ENCODE measurements around the gene ATP11C. TPM values are rescaled to one million over a fixed set of nuclear protein-coding genes. Genes with fewer than 3 reads are reported as not detected.
A peak's percentile ranks its signal among the peaks of the same experiment; 100 is the strongest.

ATP11C gene
- total and polyA plus RNA-seq, 12 donors, result 1.8 to 8.5 (median 2.9) TPM

DNA sequence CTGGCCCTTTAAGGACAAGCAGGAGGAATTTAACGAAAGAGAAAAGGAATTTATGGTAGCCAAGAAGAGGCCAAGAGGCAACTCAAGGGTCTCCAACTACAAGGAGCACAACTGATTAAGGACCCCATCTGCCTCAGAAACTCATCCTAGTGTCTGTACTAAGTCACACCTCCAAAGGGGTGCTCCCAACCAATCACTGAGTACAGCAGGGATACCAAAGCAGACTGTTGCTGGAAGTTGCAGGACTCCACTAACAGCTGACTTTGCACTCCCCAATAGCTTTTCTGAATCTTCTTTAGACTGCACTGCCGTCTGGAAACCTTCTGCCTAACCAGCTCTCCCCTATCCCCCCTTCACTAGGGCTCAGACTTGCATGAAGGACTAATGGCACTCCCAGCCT lies 50.6 kb downstream of the ATP11C start:
- WGBS, 2 donors, result 38 to 65% methylated on average over 2 of the region's 2 CpGs
- ATAC-seq, result no peak
- H3K27me3 ChIP-seq, result no peaks in the 10 kb centered on the region
- no peak overlapping the region for H3K4me3 ChIP-seq
- no peak for TF ChIP-seq CTCF (IDR thresholded peaks at IDR 0.05)
- no peak for DNase-seq
- H3K4me1 ChIP-seq, result peaks cover 0 to 39% (median 5%) of the 10 kb centered on the region in 9 donors
- no peaks in the 10 kb centered on the region for H3K9me3 ChIP-seq
- no peaks in the 10 kb centered on the region for H3K36me3 ChIP-seq
- peak overlapping the region in 7 of 10 donors; percentile 14 to 71 (median 55) for H3K27ac ChIP-seq
- intact Hi-C loops (cut with DNase I), result loop anchor here in 1 of 10 donors (5.0 kb wide), 1 partner anchor 50 kb away; the partner anchor contains the start of gene ATP11C

GRCh38 chrX:139881572-139881971 lies 51.3 kb downstream of the ATP11C start:
- intact Hi-C loops (cut with DNase I), result loop anchor here in 2 of 10 donors (2.0 to 5.0 kb wide), 2 partner anchors 49 to 51 kb away; partner anchors contain the start of gene ATP11C (in 1 of the 2)
- Histone ChIP-seq H3K9me3 (no peaks in the 10 kb centered on the region), H3K27ac (peak overlapping the region in 7 of 10 donors; percentile 36 to 72 (median 55)), H3K27me3 (no peaks in the 10 kb centered on the region), H3K4me3 (no peak overlapping the region), H3K4me1 (peaks cover 0 to 39% (median 5%) of the 10 kb centered on the region in 9 donors), H3K36me3 (no peaks in the 10 kb centered on the region)
- WGBS, 2 donors, result 6 to 12% methylated on average over 1 of the region's 1 CpG
- peak in 5 of 8 donors; percentile 33 to 81 (median 68) for ATAC-seq
- TF ChIP-seq CTCF (IDR thresholded peaks at IDR 0.05), result no peak
- peak in 1 of 2 donors; percentile 3 for DNase-seq

DNA sequence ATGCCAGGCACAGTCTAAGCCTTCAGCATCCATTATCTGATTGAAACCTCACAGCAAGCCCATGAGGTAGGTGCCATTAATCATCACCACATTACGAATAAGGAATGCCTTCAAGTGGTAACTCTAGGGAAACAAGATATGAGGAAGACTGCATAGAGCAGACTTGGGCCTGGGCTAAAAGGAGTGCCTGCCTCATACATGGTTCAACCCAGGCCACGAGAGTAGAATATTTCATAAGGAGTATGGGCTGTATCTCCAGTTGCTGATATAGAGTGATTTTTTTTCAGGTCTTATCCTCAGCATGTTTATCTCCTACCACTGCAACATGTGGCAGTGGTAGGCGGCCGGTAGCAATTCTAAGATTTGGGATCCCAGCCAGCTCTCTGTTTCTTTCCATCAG lies 51.7 kb downstream of the ATP11C start:
- intact Hi-C loops (cut with DNase I), result loop anchor here in 2 of 10 donors (2.0 to 5.0 kb wide), 2 partner anchors 48 to 51 kb away; partner anchors contain the start of gene ATP11C (in 1 of the 2)
- 26 to 31% methylated on average over 4 of the region's 4 CpGs for WGBS, 2 donors
- Histone ChIP-seq H3K9me3 (no peaks in the 10 kb centered on the region), H3K4me1 (peaks cover 0 to 39% (median 5%) of the 10 kb centered on the region in 9 donors), H3K27me3 (peaks cover 0 to 4% (median 0%) of the 10 kb centered on the region in 7 donors), H3K27ac (peak overlapping the region in 7 of 10 donors; percentile 9 to 72 (median 55)), H3K4me3 (no peak overlapping the region), H3K36me3 (no peaks in the 10 kb centered on the region)
- DNase-seq (no peak), ATAC-seq (peak in 4 of 8 donors; percentile 22 to 51 (median 41))
- no peak for TF ChIP-seq CTCF (IDR thresholded peaks at IDR 0.05)

DNA sequence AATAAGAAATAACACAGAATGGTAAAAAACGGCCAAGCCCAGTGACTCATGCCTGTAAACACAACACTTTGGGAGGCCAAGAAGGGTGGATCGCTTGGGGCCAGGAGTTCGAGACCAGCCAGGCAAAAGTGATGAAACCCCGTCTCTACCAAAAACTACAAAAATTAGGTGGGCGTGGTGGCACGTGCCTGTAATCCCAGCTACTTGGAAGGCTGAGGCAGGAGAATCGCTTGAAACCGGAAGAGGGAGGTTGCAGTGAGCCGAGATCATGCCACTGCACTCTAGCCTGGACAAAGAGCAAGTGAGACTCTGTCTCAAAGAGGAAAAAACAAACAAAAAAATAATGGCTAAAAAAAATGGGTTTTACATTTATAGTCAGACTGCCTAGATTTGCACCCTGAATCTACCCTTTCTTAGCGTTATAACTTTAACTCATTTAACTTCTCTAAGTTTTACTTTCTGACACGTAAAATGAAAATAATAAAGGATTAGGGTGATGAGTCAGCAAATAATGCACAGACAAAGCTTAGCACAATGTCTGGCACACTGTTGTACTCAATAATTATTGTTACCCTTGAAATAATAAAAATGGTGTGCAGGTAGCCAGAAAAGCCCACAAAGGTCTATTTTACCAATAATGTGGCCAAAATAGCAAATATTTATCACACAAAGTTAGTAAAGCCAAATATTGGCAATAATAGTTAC lies 55.0 kb downstream of the ATP11C start:
- TF ChIP-seq CTCF (IDR thresholded peaks at IDR 0.05), result no peak
- Histone ChIP-seq H3K9me3 (no peaks in the 10 kb centered on the region), H3K27me3 (peaks cover 0 to 5% (median 0%) of the 10 kb centered on the region in 7 donors), H3K4me3 (no peak overlapping the region), H3K4me1 (peaks cover 0 to 40% (median 5%) of the 10 kb centered on the region in 9 donors), H3K27ac (no peak overlapping the region), H3K36me3 (no peaks in the 10 kb centered on the region)
- no peak for ATAC-seq
- intact Hi-C loops (cut with DNase I), result no loop called here
- WGBS, 2 donors, result 79 to 81% methylated on average over 10 to 11 of the region's 11 CpGs
- DNase-seq, result no peak

Data from heart right ventricle (tissue), 16 donors.